Cardiac fibroblast (primary cell): ENCODE data around the gene VRK3.

Source experiments
- DNase-seq, 2 donors: peaks; one replicate each; pipeline versions ENCODE4 v3.0.0 to v3.0.0-alpha.2; 2010; ENCODE audit warnings: low read depth in 2 of 2
- H3K4me3 ChIP-seq, 2 donors: replicated peaks in 1 of 2; 1 replicate in 1 of 2; 2 replicates in 1 of 2; pipeline ENCODE4 v1.5.1; 2011; ENCODE audit warnings: low read depth in 2 of 2, low read length in 2 of 2, mild to moderate bottlenecking in 2 of 2, moderate library complexity in 1 of 2
- CTCF ChIP-seq: IDR thresholded peaks from one replicate; pipeline ENCODE4 v1.5.1; 2011; ENCODE audit warnings: low read depth, mild to moderate bottlenecking, low read length, inconsistent platforms

The VRK3 gene

GRCh38 chr19:49997709-49998108 is 27.5 kb downstream of the VRK3 start:
- TF ChIP-seq CTCF = no peak
- DNase-seq = peak; percentile 20 to 28
- H3K4me3 ChIP-seq = no peak overlapping the region

GRCh38 chr19:49988433-49988832 is 36.7 kb downstream of the VRK3 start:
- TF ChIP-seq CTCF = no peak
- no peak overlapping the region for H3K4me3 ChIP-seq
- peak in 1 of 2 donors; percentile 70 for DNase-seq

GRCh38 chr19:49988007-49988406 is 37.2 kb downstream of the VRK3 start:
- no peak for DNase-seq
- no peak overlapping the region for H3K4me3 ChIP-seq
- no peak for TF ChIP-seq CTCF

GRCh38 chr19:49987159-49987698 is 37.9 kb downstream of the VRK3 start:
- peak; percentile 93 to 94 for DNase-seq
- TF ChIP-seq CTCF = peak; percentile 14
- no peak overlapping the region for H3K4me3 ChIP-seq

GRCh38 chr19:49986354-49986753 is 38.8 kb downstream of the VRK3 start:
- H3K4me3 ChIP-seq = no peak overlapping the region
- no peak for TF ChIP-seq CTCF
- no peak for DNase-seq

GRCh38 chr19:49985871-49986270 is 39.3 kb downstream of the VRK3 start:
- no peak for DNase-seq
- no peak overlapping the region for H3K4me3 ChIP-seq
- no peak for TF ChIP-seq CTCF

- no peak for DNase-seq
- no peak overlapping the region for H3K4me3 ChIP-seq
- no peak for TF ChIP-seq CTCF
Measured at GRCh38 chr19:49984491-49984890, 40.7 kb downstream of the VRK3 start.
